SK-N-SH treated with all-trans-retinoic acid at 6 μM for 48 hours (cell line): Measurements from ENCODE around the gene CADM2.

Source experiments
- ATAC-seq: fragments of 200-7000 bp; cut with Tn5 transposase; 3 replicates; pipeline ENCODE4 v1.9.1; 2020; ENCODE audit warnings: mild to moderate bottlenecking, moderate library complexity
- BACH2 ChIP-seq: fragments of 250-450 bp; sonication (Bioruptor Pico); IDR thresholded peaks from 2 replicates; pipeline ENCODE4 v1.9.0; 2021; ENCODE audit warnings: mild to moderate bottlenecking, borderline replicate concordance
- CREB5 ChIP-seq: fragments of 250-450 bp; sonication (Bioruptor Pico); IDR thresholded peaks from 2 replicates; pipeline ENCODE4 v1.5.1; 2020; ENCODE audit warnings: low read depth, mild to moderate bottlenecking, moderate library complexity
- CSDC2 ChIP-seq: fragments of 250-450 bp; sonication (Bioruptor Pico); IDR thresholded peaks from 2 replicates; pipeline ENCODE4 v1.5.0; 2020; ENCODE audit warnings: mild to moderate bottlenecking, moderate library complexity
- CSRNP3 ChIP-seq: fragments of 250-450 bp; sonication (Bioruptor Pico); IDR thresholded peaks from 2 replicates; pipeline ENCODE4 v1.5.1; 2021; ENCODE audit warnings: mild to moderate bottlenecking, moderate library complexity
- ESRRG ChIP-seq: fragments of 250-450 bp; sonication (Bioruptor Pico); IDR thresholded peaks from 2 replicates; pipeline ENCODE4 v1.6.1; 2021; ENCODE audit warnings: mild to moderate bottlenecking
- GLIS3 ChIP-seq: fragments of 250-450 bp; sonication (Bioruptor Pico); IDR thresholded peaks from 2 replicates; pipeline ENCODE4 v1.5.0; 2020; ENCODE audit warnings: mild to moderate bottlenecking, moderate library complexity
- ISL1 ChIP-seq: fragments of 250-450 bp; sonication (Bioruptor Pico); IDR thresholded peaks from 2 replicates; pipeline ENCODE4 v2.1.2; 2022; ENCODE audit warnings: mild to moderate bottlenecking, moderate library complexity
- OSR1 ChIP-seq: fragments of 250-450 bp; sonication (Bioruptor Pico); IDR thresholded peaks from 2 replicates; pipeline ENCODE4 v1.8.0; 2022; ENCODE audit warnings: moderate library complexity, mild to moderate bottlenecking, inconsistent platforms
- PATZ1 ChIP-seq: fragments of 250-450 bp; sonication (Bioruptor Pico); IDR thresholded peaks from 2 replicates; pipeline ENCODE4 v1.8.0; 2020; ENCODE audit warnings: mild to moderate bottlenecking, moderate library complexity, borderline replicate concordance
- POU6F1 ChIP-seq: fragments of 250-450 bp; sonication (Bioruptor Pico); IDR thresholded peaks from 2 replicates; pipeline ENCODE4 v1.8.0; 2021; ENCODE audit warnings: low read depth, mild to moderate bottlenecking, moderate library complexity, borderline replicate concordance
- PPARA ChIP-seq: fragments of 250-450 bp; sonication (Bioruptor Pico); IDR thresholded peaks from 2 replicates; pipeline ENCODE4 v1.5.0; 2020; ENCODE audit warnings: mild to moderate bottlenecking, borderline replicate concordance
- RARB ChIP-seq: fragments of 250-450 bp; sonication (Bioruptor Pico); IDR thresholded peaks from 2 replicates; pipeline ENCODE4 v1.8.0; 2021; ENCODE audit warnings: mild to moderate bottlenecking, moderate library complexity
- SNAI2 ChIP-seq: fragments of 250-450 bp; sonication (Bioruptor Pico); IDR thresholded peaks from 2 replicates; pipeline ENCODE4 v1.5.0; 2020; ENCODE audit warnings: mild to moderate bottlenecking, moderate library complexity
- TCF4 ChIP-seq: fragments of 250-450 bp; sonication (Bioruptor Pico); IDR thresholded peaks from 2 replicates; pipeline ENCODE4 v1.8.0; 2021; ENCODE audit warnings: mild to moderate bottlenecking, moderate library complexity, borderline replicate concordance
- TSHZ2 ChIP-seq: fragments of 250-450 bp; sonication (Bioruptor Pico); IDR thresholded peaks from 2 replicates; pipeline ENCODE4 v1.5.0; 2020; ENCODE audit warnings: mild to moderate bottlenecking, moderate library complexity
- ZC3H10 ChIP-seq: fragments of 250-450 bp; sonication (Bioruptor Pico); IDR thresholded peaks from 2 replicates; pipeline ENCODE4 v1.5.1; 2021; ENCODE audit warnings: mild to moderate bottlenecking, moderate library complexity
- ZFP3 ChIP-seq: fragments of 250-450 bp; sonication (Bioruptor Pico); IDR thresholded peaks from 2 replicates; pipeline ENCODE4 v1.5.0; 2020; ENCODE audit warnings: mild to moderate bottlenecking, moderate library complexity
- ZFP30 ChIP-seq: fragments of 450-650 bp; formaldehyde crosslinking; IDR thresholded peaks from 2 replicates; pipeline ENCODE4 v1.5.0; 2022; ENCODE audit warnings: mild to moderate bottlenecking, moderate library complexity
- ZNF565 ChIP-seq: fragments of 450-650 bp; formaldehyde crosslinking; conservative IDR thresholded peaks from 2 replicates; pipeline ENCODE4 v1.5.0; 2020; ENCODE audit warnings: low read depth, mild to moderate bottlenecking, moderate library complexity
- ZNF70 ChIP-seq: fragments of 450-650 bp; formaldehyde crosslinking; IDR thresholded peaks from 2 replicates; pipeline ENCODE4 v1.5.0; 2020; ENCODE audit warnings: mild to moderate bottlenecking, moderate library complexity
- ZNF8 ChIP-seq: fragments of 450-650 bp; formaldehyde crosslinking; IDR thresholded peaks from 2 replicates; pipeline ENCODE4 v1.5.0; 2020; ENCODE audit warnings: mild to moderate bottlenecking, moderate library complexity

Gene CADM2

GRCh38 chr3:85481411-85482212 is 522.8 kb downstream of the CADM2 start:
- TF ChIP-seq ZNF8 (CRISPR knock-in tag) (no peak), TSHZ2 (CRISPR knock-in tag) (no peak), ZC3H10 (no peak), ZNF565 (CRISPR knock-in tag) (no peak), GLIS3 (CRISPR knock-in tag) (no peak), ZNF70 (no peak), ZFP30 (CRISPR knock-in tag) (no peak), RARB (CRISPR knock-in tag) (no peak), PPARA (CRISPR knock-in tag) (no peak), ESRRG (CRISPR knock-in tag) (no peak), BACH2 (CRISPR knock-in tag) (no peak), CREB5 (CRISPR knock-in tag) (no peak), ZFP3 (no peak)
- no peak for ATAC-seq

GRCh38 chr3:85482213-85482490 is 523.4 kb downstream of the CADM2 start:
- TF ChIP-seq TCF4 (no peak), BACH2 (CRISPR knock-in tag) (no peak), ZFP30 (CRISPR knock-in tag) (no peak), PPARA (CRISPR knock-in tag) (no peak), ISL1 (no peak), PATZ1 (CRISPR knock-in tag) (no peak), ZC3H10 (no peak), CSRNP3 (CRISPR knock-in tag) (no peak), CSDC2 (CRISPR knock-in tag) (no peak), GLIS3 (CRISPR knock-in tag) (no peak), ZNF565 (CRISPR knock-in tag) (no peak), ZNF8 (CRISPR knock-in tag) (no peak), OSR1 (CRISPR knock-in tag) (no peak), POU6F1 (no peak), SNAI2 (CRISPR knock-in tag) (no peak)
- TF ChIP-seq, all 23 proteins: peak for 0
- no peak for ATAC-seq

- no peak for ATAC-seq
- TF ChIP-seq RARB (CRISPR knock-in tag) (no peak), ZC3H10 (no peak), ZNF70 (no peak), CSDC2 (CRISPR knock-in tag) (no peak), CSRNP3 (CRISPR knock-in tag) (no peak), SNAI2 (CRISPR knock-in tag) (no peak), CREB5 (CRISPR knock-in tag) (no peak), ESRRG (CRISPR knock-in tag) (no peak), OSR1 (CRISPR knock-in tag) (no peak), ZNF8 (CRISPR knock-in tag) (no peak), BACH2 (CRISPR knock-in tag) (no peak), PPARA (CRISPR knock-in tag) (no peak), TSHZ2 (CRISPR knock-in tag) (no peak), ZNF565 (CRISPR knock-in tag) (no peak)
Observed at GRCh38 chr3:85483986-85484385, 525.2 kb downstream of the CADM2 start.
